ENCODE results near the gene MYO1H.

DNA sequence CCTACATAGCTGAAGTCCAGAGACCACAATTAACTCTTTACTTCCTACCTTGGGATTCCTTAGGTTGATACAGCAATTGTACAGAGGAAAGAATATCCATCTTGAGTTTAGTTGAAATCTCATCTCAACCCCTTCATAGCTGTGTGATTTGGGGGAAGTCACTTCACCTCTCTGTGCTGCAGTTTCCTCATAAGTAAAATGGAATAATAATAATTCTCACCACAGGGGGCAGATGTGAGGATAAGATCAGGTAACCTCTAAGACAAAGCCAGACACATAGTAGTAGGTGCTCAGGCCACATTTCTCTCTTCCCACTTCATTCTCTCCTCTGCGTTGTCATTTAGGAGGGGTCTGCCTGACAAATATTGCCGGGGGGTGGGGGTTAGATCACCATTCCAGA, 45.3 kb upstream of the MYO1H start:
- TF ChIP-seq, protein P1, sequence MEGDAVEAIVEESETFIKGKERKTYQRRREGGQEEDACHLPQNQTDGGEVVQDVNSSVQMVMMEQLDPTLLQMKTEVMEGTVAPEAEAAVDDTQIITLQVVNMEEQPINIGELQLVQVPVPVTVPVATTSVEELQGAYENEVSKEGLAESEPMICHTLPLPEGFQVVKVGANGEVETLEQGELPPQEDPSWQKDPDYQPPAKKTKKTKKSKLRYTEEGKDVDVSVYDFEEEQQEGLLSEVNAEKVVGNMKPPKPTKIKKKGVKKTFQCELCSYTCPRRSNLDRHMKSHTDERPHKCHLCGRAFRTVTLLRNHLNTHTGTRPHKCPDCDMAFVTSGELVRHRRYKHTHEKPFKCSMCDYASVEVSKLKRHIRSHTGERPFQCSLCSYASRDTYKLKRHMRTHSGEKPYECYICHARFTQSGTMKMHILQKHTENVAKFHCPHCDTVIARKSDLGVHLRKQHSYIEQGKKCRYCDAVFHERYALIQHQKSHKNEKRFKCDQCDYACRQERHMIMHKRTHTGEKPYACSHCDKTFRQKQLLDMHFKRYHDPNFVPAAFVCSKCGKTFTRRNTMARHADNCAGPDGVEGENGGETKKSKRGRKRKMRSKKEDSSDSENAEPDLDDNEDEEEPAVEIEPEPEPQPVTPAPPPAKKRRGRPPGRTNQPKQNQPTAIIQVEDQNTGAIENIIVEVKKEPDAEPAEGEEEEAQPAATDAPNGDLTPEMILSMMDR (IDR thresholded peaks at IDR 0.05): no peak
- TF ChIP-seq POLR2A (IDR thresholded peaks at IDR 0.05): no peak

All from adrenal gland (tissue), 5 donors.